Measurements from ENCODE around the gene VEGFB.

VEGFB gene

GRCh38 chr11:64238076-64238475, 3.7 kb downstream of the VEGFB start:
- Histone ChIP-seq H3K4me3 (replicated peaks; ENCODE audit: low read depth, low read length) (no peak overlapping the region), H3K27me3 (replicated peaks; ENCODE audit: control insufficient read depth, insufficient read depth, low read length) (no peaks in the 10 kb centered on the region), H3K36me3 (ENCODE audit: control insufficient read depth, insufficient read depth, low read length) (peaks cover 2% of the 10 kb centered on the region)
- DNase-seq (ENCODE audit: extremely low read depth, insufficient read length), result no peak
- no peak for TF ChIP-seq CTCF (IDR thresholded peaks at IDR 0.05; ENCODE audit: insufficient read depth, low read length, poor library complexity, severe bottlenecking)

- DNase-seq (ENCODE audit: extremely low read depth, insufficient read length), result no peak
- Histone ChIP-seq H3K4me3 (replicated peaks; ENCODE audit: low read depth, low read length) (no peak overlapping the region), H3K36me3 (ENCODE audit: control insufficient read depth, insufficient read depth, low read length) (peaks cover 11% of the 10 kb centered on the region), H3K27me3 (replicated peaks; ENCODE audit: control insufficient read depth, insufficient read depth, low read length) (no peaks in the 10 kb centered on the region)
- no peak for TF ChIP-seq CTCF (IDR thresholded peaks at IDR 0.05; ENCODE audit: insufficient read depth, low read length, poor library complexity, severe bottlenecking)
Measured at GRCh38 chr11:64238999-64239398, 4.6 kb downstream of the VEGFB start.

- peaks cover 13% of the 10 kb centered on the region for H3K36me3 ChIP-seq (ENCODE audit: control insufficient read depth, insufficient read depth, low read length)
- DNase-seq (ENCODE audit: extremely low read depth, insufficient read length), result peak; percentile 67
- H3K27me3 ChIP-seq (replicated peaks; ENCODE audit: control insufficient read depth, insufficient read depth, low read length), result no peaks in the 10 kb centered on the region
- TF ChIP-seq CTCF (IDR thresholded peaks at IDR 0.05; ENCODE audit: insufficient read depth, low read length, poor library complexity, severe bottlenecking), result no peak
- peak overlapping the region; percentile 89 for H3K4me3 ChIP-seq (replicated peaks; ENCODE audit: low read depth, low read length)
Measured at GRCh38 chr11:64239662-64240434, 5.5 kb downstream of the VEGFB start.

- H3K36me3 ChIP-seq (ENCODE audit: control insufficient read depth, insufficient read depth, low read length), result peaks cover 14% of the 10 kb centered on the region
Measured at GRCh38 chr11:64240435-64241240, 6.3 kb downstream of the VEGFB start, which contains the start of gene FKBP2. Gene FKBP2 (plus strand): TSS chr11:64241095. CDS start chr11:64242388, 1,293 bp downstream.

GRCh38 chr11:64241241-64241490, 6.8 kb downstream of the VEGFB start:
- Histone ChIP-seq H3K27me3 (replicated peaks; ENCODE audit: control insufficient read depth, insufficient read depth, low read length) (no peaks in the 10 kb centered on the region), H3K4me3 (replicated peaks; ENCODE audit: low read depth, low read length) (peak overlapping the region; percentile 89), H3K36me3 (ENCODE audit: control insufficient read depth, insufficient read depth, low read length) (peaks cover 14% of the 10 kb centered on the region)
- no peak for TF ChIP-seq CTCF (IDR thresholded peaks at IDR 0.05; ENCODE audit: insufficient read depth, low read length, poor library complexity, severe bottlenecking)
- peak; percentile 99 for DNase-seq (ENCODE audit: extremely low read depth, insufficient read length)

More at GRCh38 chr11:64240435-64241240, 6.3 kb downstream of the VEGFB start, which contains the start of gene FKBP2:
- DNase-seq (ENCODE audit: extremely low read depth, insufficient read length), result peak; percentile 99
- H3K27me3 ChIP-seq (replicated peaks; ENCODE audit: control insufficient read depth, insufficient read depth, low read length), result no peaks in the 10 kb centered on the region
- no peak for TF ChIP-seq CTCF (IDR thresholded peaks at IDR 0.05; ENCODE audit: insufficient read depth, low read length, poor library complexity, severe bottlenecking)
- H3K4me3 ChIP-seq (replicated peaks; ENCODE audit: low read depth, low read length), result peak within 1 kb of the TSS; percentile 89
